Activated CD4-positive, alpha-beta T cell treated with anti-CD3 and anti-CD28 coated beads for 36 hours (primary cell): ENCODE results near the gene TDRD1. TPM values are rescaled to one million over a fixed set of nuclear protein-coding genes. Genes with fewer than 3 reads are reported as not detected.

Experiments
- ATAC-seq: fragments of 200-7000 bp; cut with Tn5 transposase; one replicate; pipeline ENCODE4 v1.10.0; 2021; ENCODE audit warnings: mild to moderate bottlenecking, moderate library complexity
- CTCF ChIA-PET: fragments of 350-600 bp; sonication (Branson Sonifier 250); formaldehyde crosslinking; loops from one replicate; lab custom pipeline; 2021; ENCODE audit warnings: antibody characterized with exemption; lab: Charles Lee
- POLR2A ChIA-PET: fragments of 350-600 bp; sonication (Branson Sonifier 250); formaldehyde crosslinking; loops from one replicate; lab custom pipeline; 2021; ENCODE audit warnings: antibody characterized with exemption, inconsistent platforms; lab: Charles Lee
- DNase-seq: peaks from one replicate; pipeline ENCODE4 v3.0.0-alpha.2; 2020
- H3K27ac Mint-ChIP-seq: one replicate; pipeline ENCODE4 v1.8.0; 2021; ENCODE audit warnings: mixed read lengths
- H3K27me3 Mint-ChIP-seq: one replicate; pipeline ENCODE4 v1.8.0; 2021; ENCODE audit warnings: mixed read lengths
- H3K36me3 Mint-ChIP-seq: one replicate; pipeline ENCODE4 v1.8.0; 2021; ENCODE audit warnings: low read depth, mixed read lengths
- H3K4me1 Mint-ChIP-seq: one replicate; pipeline ENCODE4 v1.8.0; 2021; ENCODE audit warnings: mixed read lengths
- H3K4me3 Mint-ChIP-seq: one replicate; pipeline ENCODE4 v1.8.0; 2021; ENCODE audit warnings: mild to moderate bottlenecking, moderate library complexity, mixed read lengths
- H3K9me3 Mint-ChIP-seq: one replicate; pipeline ENCODE4 v1.8.0; 2021; ENCODE audit warnings: low read depth, mixed read lengths
- intact Hi-C, 2 experiments: fragments of 100-400 bp; cut with DNase I in 1 of 2; cut with micrococcal nuclease in 1 of 2; formaldehyde crosslinking; loops; one replicate each; pipeline versions ENCODE4 v1.14.2 to v1.15.1; 2022 to 2024; cut with DNase I, micrococcal nuclease
- total RNA-seq, 2 experiments: library from RNA; stranded (reverse); gene quantifications; one replicate each; pipeline ENCODE4 v1.2.3, GENCODE V29; 2021

Gene TDRD1
- total RNA-seq, 2 experiments from 2014 or later, result 0.21 to 0.25 TPM

DNA sequence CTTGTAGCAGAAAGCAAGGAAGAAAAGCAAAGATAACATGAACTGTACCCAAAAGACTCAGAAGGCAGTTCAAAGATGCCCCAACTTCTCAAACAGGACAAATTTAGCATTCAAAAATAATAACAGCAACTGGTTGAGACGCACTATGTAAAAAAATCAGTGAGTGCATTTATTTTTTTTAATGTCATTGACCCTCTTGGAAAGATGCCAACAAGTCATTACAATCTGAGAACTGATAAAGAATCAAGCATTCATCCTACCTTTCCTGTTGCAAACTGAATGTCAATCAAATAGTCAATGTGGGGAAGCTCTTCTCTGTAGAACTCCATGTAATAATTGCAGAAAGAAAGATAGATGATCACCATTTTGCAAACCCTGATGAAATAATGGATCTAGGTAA is 3.5 kb upstream of the TDRD1 start:
- H3K4me1 Mint-ChIP-seq, result peaks cover 30% of the 10 kb centered on the region
- no peaks in the 10 kb centered on the region for H3K27me3 Mint-ChIP-seq
- POLR2A ChIA-PET, result no interaction called here
- H3K27ac Mint-ChIP-seq, result no peak overlapping the region
- no peaks in the 10 kb centered on the region for H3K36me3 Mint-ChIP-seq
- intact Hi-C loops, result loop anchor here in 1 of 2 experiments (2.0 kb wide), 3 partner anchors 321 to 763 kb away; partner anchors contain the start of genes DCLRE1A, NHLRC2 and TRUB1
- CTCF ChIA-PET, result no interaction called here
- H3K9me3 Mint-ChIP-seq, result no peaks in the 10 kb centered on the region
- DNase-seq (no peak), ATAC-seq (no peak)
- no peak overlapping the region for H3K4me3 Mint-ChIP-seq

DNA sequence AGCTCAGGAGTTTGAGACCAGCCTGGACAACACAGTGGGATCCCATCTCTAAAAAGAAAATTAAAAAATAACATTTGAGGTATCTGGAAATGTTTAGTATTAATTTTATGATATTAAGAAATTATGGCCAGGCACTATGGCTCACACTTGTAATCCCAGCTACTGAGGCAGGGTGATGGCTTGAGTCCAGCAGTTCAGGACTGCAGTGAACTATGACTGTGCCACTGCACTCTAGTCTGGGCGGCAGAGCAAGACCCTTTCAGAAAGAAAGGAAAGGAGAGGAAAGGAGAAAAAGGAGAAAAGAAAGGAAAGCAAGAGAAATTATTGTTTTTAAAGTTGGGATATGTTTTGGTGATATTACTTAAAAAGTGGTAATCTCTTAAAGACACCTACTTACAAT is 2.6 kb upstream of the TDRD1 start:
- H3K36me3 Mint-ChIP-seq, result no peaks in the 10 kb centered on the region
- POLR2A ChIA-PET, result no interaction called here

DNA sequence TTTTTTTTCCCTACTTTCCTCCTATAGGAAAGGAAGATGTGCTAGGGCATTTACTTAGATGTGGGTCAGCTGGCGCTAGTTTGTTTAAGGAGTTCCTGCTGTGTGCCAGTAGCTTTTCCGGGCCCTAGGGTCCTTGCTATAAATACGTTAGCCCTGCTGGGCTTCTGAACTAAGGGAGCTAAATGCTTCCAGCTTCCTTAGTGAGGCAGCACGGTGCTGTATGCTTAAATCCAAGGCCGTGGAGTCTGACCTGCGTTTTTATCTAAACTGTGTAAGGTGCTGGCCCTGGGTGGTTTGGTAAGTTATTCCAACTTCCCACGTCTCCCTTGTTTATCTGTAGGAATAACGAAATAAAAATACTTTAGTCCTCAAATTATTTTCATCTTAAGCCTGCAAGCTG is 594 bp downstream of the TDRD1 start:
- Mint-ChIP-seq H3K27me3 (no peaks in the 10 kb centered on the region), H3K9me3 (no peaks in the 10 kb centered on the region), H3K36me3 (no peaks in the 10 kb centered on the region), H3K4me3 (no peak overlapping the region), H3K4me1 (peaks cover 9% of the 10 kb centered on the region), H3K27ac (no peak overlapping the region)
- intact Hi-C loops, result no loop called here
- ChIA-PET POLR2A (no interaction called here), CTCF (no interaction called here)
- ATAC-seq (no peak), DNase-seq (no peak)

More for the DNA sequence above, 2.6 kb upstream of the TDRD1 start:
- CTCF ChIA-PET, result no interaction called here
- intact Hi-C loops, result no loop called here
- no peak overlapping the region for H3K27ac Mint-ChIP-seq
- H3K27me3 Mint-ChIP-seq, result no peaks in the 10 kb centered on the region
- H3K4me1 Mint-ChIP-seq, result peaks cover 27% of the 10 kb centered on the region
- DNase-seq, result no peak
- no peak overlapping the region for H3K4me3 Mint-ChIP-seq
- H3K9me3 Mint-ChIP-seq, result no peaks in the 10 kb centered on the region
- ATAC-seq, result no peak

DNA sequence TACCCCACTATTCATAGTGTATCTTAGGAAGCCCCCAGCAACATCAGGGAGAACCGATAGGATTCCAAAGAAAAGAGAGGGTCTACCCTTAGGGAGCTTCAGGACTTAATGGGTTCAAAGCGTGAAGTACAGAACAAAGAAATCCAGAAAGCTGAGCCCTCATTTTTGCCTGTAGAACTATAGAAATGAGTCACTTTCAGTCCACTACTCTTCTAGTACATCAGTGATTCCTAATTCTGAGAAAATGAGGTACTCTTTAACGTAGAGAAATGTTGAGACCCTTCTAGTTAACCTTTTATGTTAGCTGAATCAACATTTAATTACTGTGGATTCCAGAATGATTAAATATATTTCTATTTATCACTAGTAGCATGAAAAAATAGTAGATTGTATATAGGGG is 1.8 kb downstream of the TDRD1 start:
- peak; percentile 51 for ATAC-seq
- H3K36me3 Mint-ChIP-seq, result no peaks in the 10 kb centered on the region
- no peak overlapping the region for H3K27ac Mint-ChIP-seq
- ChIA-PET POLR2A (no interaction called here), CTCF (no interaction called here)
- DNase-seq, result no peak
- peaks cover 2% of the 10 kb centered on the region for H3K4me1 Mint-ChIP-seq
- no peaks in the 10 kb centered on the region for H3K27me3 Mint-ChIP-seq
- H3K9me3 Mint-ChIP-seq, result no peaks in the 10 kb centered on the region
- intact Hi-C loops, result no loop called here
- no peak overlapping the region for H3K4me3 Mint-ChIP-seq

DNA sequence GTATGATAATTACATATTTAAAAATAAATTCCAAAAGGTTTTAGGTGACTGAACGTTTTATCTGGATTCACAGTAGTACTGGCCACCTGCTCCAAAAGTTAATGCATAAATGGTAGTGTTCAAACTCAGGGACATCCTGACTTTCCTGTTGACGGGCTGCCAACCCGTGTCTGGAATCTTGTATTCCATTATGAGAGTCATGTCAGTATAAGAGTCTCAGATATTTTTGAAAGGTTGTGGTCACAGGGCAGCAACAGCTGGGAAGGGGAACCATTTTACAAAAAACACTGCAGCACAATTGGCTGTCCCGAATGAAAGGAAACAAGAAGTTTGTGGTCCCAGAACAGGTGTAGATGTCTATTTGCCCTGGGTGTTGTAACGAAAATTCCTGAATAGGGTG is 2.8 kb downstream of the TDRD1 start:
- no peaks in the 10 kb centered on the region for H3K9me3 Mint-ChIP-seq
- ATAC-seq (no peak), DNase-seq (no peak)
- no peaks in the 10 kb centered on the region for H3K36me3 Mint-ChIP-seq
- no peak overlapping the region for H3K4me3 Mint-ChIP-seq
- H3K27me3 Mint-ChIP-seq, result peaks cover under 1% of the 10 kb centered on the region
- intact Hi-C loops, result no loop called here
- POLR2A ChIA-PET, result no interaction called here
- H3K4me1 Mint-ChIP-seq, result no peaks in the 10 kb centered on the region
- CTCF ChIA-PET, result no interaction called here
- H3K27ac Mint-ChIP-seq, result no peak overlapping the region

DNA sequence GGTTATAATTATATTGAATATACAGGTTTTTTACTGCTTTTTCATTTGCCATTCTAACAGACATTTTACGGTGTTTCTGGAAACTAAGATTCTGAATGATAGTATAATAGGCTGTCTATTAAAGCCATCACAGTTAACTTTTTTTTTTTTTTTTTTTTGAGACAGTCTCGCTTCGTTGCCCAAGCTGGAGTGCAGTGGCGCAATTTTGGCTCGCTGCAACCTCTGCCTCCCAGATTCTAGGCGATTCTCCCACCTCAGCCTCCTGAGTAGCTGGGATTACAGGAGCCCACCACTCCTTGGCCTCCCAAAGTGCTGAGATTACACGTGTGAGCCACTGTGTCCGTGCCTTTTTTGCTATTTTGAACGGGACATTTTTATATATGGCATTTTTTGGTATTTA is 4.4 kb downstream of the TDRD1 start:
- intact Hi-C loops, result no loop called here
- Mint-ChIP-seq H3K27ac (no peak overlapping the region), H3K4me3 (no peak overlapping the region), H3K27me3 (peaks cover 3% of the 10 kb centered on the region), H3K36me3 (no peaks in the 10 kb centered on the region), H3K9me3 (no peaks in the 10 kb centered on the region), H3K4me1 (no peaks in the 10 kb centered on the region)
- DNase-seq (no peak), ATAC-seq (no peak)
- ChIA-PET CTCF (no interaction called here), POLR2A (no interaction called here)

DNA sequence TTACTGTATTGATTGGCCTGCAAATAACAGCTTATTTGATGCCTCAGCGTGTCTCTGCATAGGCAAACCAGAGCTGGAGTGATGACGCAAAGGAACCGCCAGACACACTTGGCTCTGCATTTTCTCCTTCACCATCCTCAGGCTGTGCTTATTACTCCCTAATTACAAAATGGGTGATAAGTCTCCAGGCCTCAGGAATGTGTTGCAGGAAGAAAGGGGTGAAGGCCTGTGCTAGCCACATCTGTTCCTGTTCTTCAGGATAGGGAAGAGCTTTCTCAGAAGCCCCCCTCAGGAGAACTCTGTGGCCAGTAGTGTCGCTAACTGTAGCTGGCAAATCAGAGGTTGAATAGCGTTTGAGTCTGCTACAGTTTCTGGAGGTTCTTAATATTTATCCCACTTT is 5.1 kb downstream of the TDRD1 start:
- ATAC-seq (no peak), DNase-seq (no peak)
- POLR2A ChIA-PET, result no interaction called here
- intact Hi-C loops, result no loop called here
- H3K9me3 Mint-ChIP-seq, result no peaks in the 10 kb centered on the region
- CTCF ChIA-PET, result no interaction called here
- no peaks in the 10 kb centered on the region for H3K36me3 Mint-ChIP-seq
- no peak overlapping the region for H3K4me3 Mint-ChIP-seq
- no peak overlapping the region for H3K27ac Mint-ChIP-seq
- H3K4me1 Mint-ChIP-seq, result no peaks in the 10 kb centered on the region
- peaks cover 3% of the 10 kb centered on the region for H3K27me3 Mint-ChIP-seq

DNA sequence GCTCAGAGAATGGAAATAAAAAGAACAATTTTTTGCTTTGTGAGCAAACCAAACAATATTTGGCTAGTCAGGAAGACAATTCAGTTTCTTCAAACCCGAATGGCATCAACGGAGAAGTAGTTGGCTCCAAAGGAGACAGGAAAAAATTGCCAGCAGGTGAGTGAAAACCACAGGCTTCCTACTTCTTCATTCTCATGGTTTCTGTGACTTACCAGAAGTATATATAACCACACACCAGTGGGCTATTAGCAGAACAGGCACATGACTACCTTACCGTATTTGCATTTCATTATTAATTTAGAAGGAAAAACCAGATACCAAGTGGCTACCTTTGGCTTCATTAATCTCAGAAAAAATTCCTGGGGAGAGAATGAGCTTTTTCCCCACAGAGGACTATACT is 8.8 kb downstream of the TDRD1 start:
- Mint-ChIP-seq H3K27ac (no peak overlapping the region), H3K27me3 (peaks cover 3% of the 10 kb centered on the region), H3K4me1 (no peaks in the 10 kb centered on the region), H3K36me3 (no peaks in the 10 kb centered on the region), H3K4me3 (no peak overlapping the region), H3K9me3 (no peaks in the 10 kb centered on the region)
- intact Hi-C loops, result no loop called here
- ChIA-PET POLR2A (no interaction called here), CTCF (interaction anchor here (0.6 kb wide), 1 partner anchor 14 kb away, joined by 3 read pairs; the partner anchor contains the start of gene CCDC186)
- DNase-seq, result no peak
- no peak for ATAC-seq

DNA sequence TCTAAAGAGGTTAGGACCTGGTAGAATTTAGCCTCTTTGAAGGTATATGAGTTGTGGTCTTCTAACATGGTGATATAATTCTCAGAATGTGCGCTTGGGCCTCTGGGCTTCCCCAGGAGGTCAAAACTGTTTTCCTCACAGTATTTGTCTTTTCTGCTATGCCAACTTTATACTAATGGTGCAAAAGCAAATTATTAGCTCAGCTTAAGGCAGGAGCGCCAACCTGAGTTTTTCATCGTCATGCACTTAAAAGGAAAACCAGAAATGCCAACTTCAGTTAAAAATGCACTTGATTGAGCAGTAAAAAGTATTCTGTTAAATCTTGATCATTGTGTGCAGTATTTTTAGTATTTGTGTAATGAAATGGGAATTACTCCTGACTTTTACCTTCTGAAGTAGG is 9.7 kb downstream of the TDRD1 start:
- intact Hi-C loops, result no loop called here
- DNase-seq (no peak), ATAC-seq (no peak)
- H3K27ac Mint-ChIP-seq, result no peak overlapping the region
- CTCF ChIA-PET, result no interaction called here
- no peak overlapping the region for H3K4me3 Mint-ChIP-seq
- H3K9me3 Mint-ChIP-seq, result no peaks in the 10 kb centered on the region
- H3K27me3 Mint-ChIP-seq, result peaks cover 3% of the 10 kb centered on the region
- POLR2A ChIA-PET, result no interaction called here
- H3K36me3 Mint-ChIP-seq, result no peaks in the 10 kb centered on the region
- no peaks in the 10 kb centered on the region for H3K4me1 Mint-ChIP-seq

DNA sequence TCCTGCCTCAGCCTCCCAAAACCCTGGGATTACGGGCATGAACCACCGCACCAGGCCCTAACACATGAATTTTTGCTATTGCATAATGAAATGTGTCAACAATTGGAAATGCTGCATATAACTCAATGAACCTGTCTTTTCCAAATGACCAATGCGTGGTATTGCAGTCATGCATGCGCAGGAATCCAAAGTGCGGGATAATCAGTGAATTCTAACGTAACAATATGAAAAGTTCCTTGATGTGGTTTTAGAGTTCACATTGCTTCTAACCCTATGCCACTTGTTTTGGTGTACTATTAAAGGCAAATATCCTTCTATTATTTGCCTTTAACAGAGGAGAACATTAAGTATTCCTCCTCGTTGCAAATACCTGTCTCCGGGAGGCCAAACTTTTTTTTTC is 10.5 kb downstream of the TDRD1 start:
- ATAC-seq, result no peak
- CTCF ChIA-PET, result no interaction called here
- POLR2A ChIA-PET, result no interaction called here
- H3K9me3 Mint-ChIP-seq, result no peaks in the 10 kb centered on the region
- H3K27me3 Mint-ChIP-seq, result peaks cover 3% of the 10 kb centered on the region
- H3K27ac Mint-ChIP-seq, result no peak overlapping the region
- H3K4me3 Mint-ChIP-seq, result no peak overlapping the region
- no peaks in the 10 kb centered on the region for H3K36me3 Mint-ChIP-seq
- no peak for DNase-seq
- H3K4me1 Mint-ChIP-seq, result no peaks in the 10 kb centered on the region
- intact Hi-C loops, result no loop called here

DNA sequence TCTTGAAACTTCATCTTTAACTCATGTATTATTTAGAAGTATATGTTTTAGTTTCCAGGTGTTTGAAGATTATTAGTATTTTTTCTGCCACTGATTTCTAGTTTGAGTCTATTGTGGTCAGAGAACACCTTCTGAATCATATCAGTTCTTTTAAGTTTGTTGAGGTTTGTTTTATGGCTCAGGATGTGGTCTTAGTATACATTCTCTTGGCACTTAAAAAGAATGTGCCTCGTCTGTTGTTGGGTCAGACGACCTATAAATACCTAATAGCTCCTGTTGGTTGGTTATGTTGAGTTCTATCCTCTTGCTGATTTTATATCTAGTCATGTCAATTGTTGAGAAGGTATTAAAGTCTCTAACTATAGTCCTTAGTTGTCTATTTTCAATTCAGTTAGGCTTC is 15.9 kb downstream of the TDRD1 start:
- H3K9me3 Mint-ChIP-seq, result no peaks in the 10 kb centered on the region
- peaks cover 3% of the 10 kb centered on the region for H3K4me1 Mint-ChIP-seq
- no peak overlapping the region for H3K27ac Mint-ChIP-seq
- POLR2A ChIA-PET, result no interaction called here
- CTCF ChIA-PET, result no interaction called here
- ATAC-seq, result no peak
- DNase-seq, result no peak
- H3K4me3 Mint-ChIP-seq, result no peak overlapping the region
- H3K36me3 Mint-ChIP-seq, result no peaks in the 10 kb centered on the region
- intact Hi-C loops, result no loop called here
- H3K27me3 Mint-ChIP-seq, result peaks cover 11% of the 10 kb centered on the region

DNA sequence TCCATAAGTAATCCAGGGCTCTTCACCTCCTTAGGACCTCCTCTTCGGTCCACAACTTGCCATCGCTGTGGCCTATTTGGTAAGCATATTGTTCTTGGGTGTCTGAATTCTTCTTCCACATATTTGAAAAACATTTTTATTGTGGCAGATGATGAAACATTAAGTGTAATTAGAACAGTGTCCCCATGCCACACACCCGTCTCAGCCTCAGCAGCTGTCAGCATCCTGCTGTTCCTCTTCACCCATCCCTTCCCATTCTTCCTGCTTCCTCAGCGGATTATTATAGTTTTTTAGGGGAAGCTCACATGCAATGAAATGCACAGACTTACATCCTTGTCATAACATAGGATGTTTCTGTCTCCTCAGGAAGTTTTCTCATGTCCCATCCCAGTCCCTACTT is 20.1 kb downstream of the TDRD1 start:
- H3K4me1 Mint-ChIP-seq, result peaks cover 3% of the 10 kb centered on the region
- H3K4me3 Mint-ChIP-seq, result no peak overlapping the region
- no peak for DNase-seq
- H3K36me3 Mint-ChIP-seq, result no peaks in the 10 kb centered on the region
- ChIA-PET CTCF (no interaction called here), POLR2A (no interaction called here)
- no peaks in the 10 kb centered on the region for H3K9me3 Mint-ChIP-seq
- no peak overlapping the region for H3K27ac Mint-ChIP-seq
- intact Hi-C loops, result no loop called here
- peaks cover 16% of the 10 kb centered on the region for H3K27me3 Mint-ChIP-seq
- no peak for ATAC-seq

DNA sequence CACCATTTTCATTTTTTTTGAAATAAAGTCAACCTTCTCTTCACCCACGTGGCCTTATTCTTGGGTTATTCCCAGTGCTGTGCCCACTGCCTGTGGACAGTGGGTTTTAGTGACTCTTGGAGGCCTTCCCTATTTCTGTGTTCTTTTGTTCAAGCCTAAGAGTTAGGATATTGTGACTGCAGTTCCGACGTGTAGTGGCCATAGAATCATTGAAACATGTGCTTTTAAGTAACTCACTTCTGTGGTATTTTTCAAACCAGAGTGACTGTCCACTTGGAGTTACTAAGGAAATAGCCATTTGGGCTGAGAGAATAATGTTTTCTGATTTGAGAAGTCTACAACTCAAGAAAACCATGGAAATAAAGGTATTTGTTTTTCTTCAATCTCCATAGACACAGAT is 23.7 kb downstream of the TDRD1 start:
- POLR2A ChIA-PET, result no interaction called here
- ATAC-seq (no peak), DNase-seq (no peak)
- Mint-ChIP-seq H3K4me3 (no peak overlapping the region), H3K4me1 (no peaks in the 10 kb centered on the region), H3K36me3 (no peaks in the 10 kb centered on the region), H3K27me3 (peaks cover 8% of the 10 kb centered on the region), H3K9me3 (no peaks in the 10 kb centered on the region), H3K27ac (no peak overlapping the region)
- intact Hi-C loops, result no loop called here
- CTCF ChIA-PET, result no interaction called here
